Measurements from ENCODE around the gene PTX3. TPM values are rescaled to one million over a fixed set of nuclear protein-coding genes. Genes with fewer than 3 reads are reported as not detected.
A peak's percentile ranks its signal among the peaks of the same experiment; 100 is the strongest.

PTX3 gene
- total RNA-seq, 1 experiment from 2014 or later, result 4.3 TPM

GRCh38 chr3:157471064-157471463 is 34.4 kb downstream of the PTX3 start:
- H3K4me1 ChIP-seq (ENCODE audit: insufficient read depth, low read length, poor library complexity, severe bottlenecking), result no peaks in the 10 kb centered on the region
- no peak for DNase-seq (ENCODE audit: low spot score)
- H3K9me3 ChIP-seq (ENCODE audit: low read depth, low read length, poor library complexity, severe bottlenecking), result no peaks in the 10 kb centered on the region
- no peaks in the 10 kb centered on the region for H3K27me3 ChIP-seq (replicated peaks; ENCODE audit: insufficient read depth, low read depth, low read length, poor library complexity)
- no peak overlapping the region for H3K27ac ChIP-seq (ENCODE audit: low read depth, low read length, poor library complexity, severe bottlenecking)
- intact Hi-C loops (cut with micrococcal nuclease; ENCODE audit: unreplicated experiment), result no loop called here
- CTCF ChIA-PET, result no interaction called here
- TF ChIP-seq CTCF (conservative IDR thresholded peaks at IDR 0.05; ENCODE audit: low read depth, low read length) (no peak), EZH2 (IDR thresholded peaks at IDR 0.05; ENCODE audit: borderline replicate concordance, low read depth, low read length, poor library complexity, severe bottlenecking) (no peak)
- POLR2A ChIA-PET (ENCODE audit: low non-redundant PET), result no interaction called here
- H3K4me3 ChIP-seq (ENCODE audit: low read depth, low read length, poor library complexity, severe bottlenecking), result no peak overlapping the region
- BruUV-seq (replicated peaks), result no TSS peak
- no peaks in the 10 kb centered on the region for H3K36me3 ChIP-seq (ENCODE audit: insufficient read depth, low read length, poor library complexity, severe bottlenecking)

- H3K4me1 ChIP-seq (ENCODE audit: insufficient read depth, low read length, poor library complexity, severe bottlenecking), result no peaks in the 10 kb centered on the region
- ChIA-PET CTCF (no interaction called here), POLR2A (ENCODE audit: low non-redundant PET) (no interaction called here)
- no peaks in the 10 kb centered on the region for H3K9me3 ChIP-seq (ENCODE audit: low read depth, low read length, poor library complexity, severe bottlenecking)
- H3K36me3 ChIP-seq (ENCODE audit: insufficient read depth, low read length, poor library complexity, severe bottlenecking), result no peaks in the 10 kb centered on the region
- no peaks in the 10 kb centered on the region for H3K27me3 ChIP-seq (replicated peaks; ENCODE audit: insufficient read depth, low read depth, low read length, poor library complexity)
- no TSS peak for BruUV-seq (replicated peaks)
- intact Hi-C loops (cut with micrococcal nuclease; ENCODE audit: unreplicated experiment), result no loop called here
- H3K4me3 ChIP-seq (ENCODE audit: low read depth, low read length, poor library complexity, severe bottlenecking), result no peak overlapping the region
- DNase-seq (ENCODE audit: low spot score), result no peak
- H3K27ac ChIP-seq (ENCODE audit: low read depth, low read length, poor library complexity, severe bottlenecking), result no peak overlapping the region
- TF ChIP-seq EZH2 (IDR thresholded peaks at IDR 0.05; ENCODE audit: borderline replicate concordance, low read depth, low read length, poor library complexity, severe bottlenecking) (no peak), CTCF (conservative IDR thresholded peaks at IDR 0.05; ENCODE audit: low read depth, low read length) (no peak)
These were observed 36.0 kb downstream of the PTX3 start for GRCh38 chr3:157472648-157473047.

- no peaks in the 10 kb centered on the region for H3K27me3 ChIP-seq (replicated peaks; ENCODE audit: insufficient read depth, low read depth, low read length, poor library complexity)
- TF ChIP-seq CTCF (conservative IDR thresholded peaks at IDR 0.05; ENCODE audit: low read depth, low read length) (no peak), EZH2 (IDR thresholded peaks at IDR 0.05; ENCODE audit: borderline replicate concordance, low read depth, low read length, poor library complexity, severe bottlenecking) (no peak)
- intact Hi-C loops (cut with micrococcal nuclease; ENCODE audit: unreplicated experiment), result no loop called here
- POLR2A ChIA-PET (ENCODE audit: low non-redundant PET), result no interaction called here
- CTCF ChIA-PET, result no interaction called here
- DNase-seq (ENCODE audit: low spot score), result peak; percentile 12
- H3K9me3 ChIP-seq (ENCODE audit: low read depth, low read length, poor library complexity, severe bottlenecking), result no peaks in the 10 kb centered on the region
- BruUV-seq (replicated peaks), result no TSS peak
- no peaks in the 10 kb centered on the region for H3K4me1 ChIP-seq (ENCODE audit: insufficient read depth, low read length, poor library complexity, severe bottlenecking)
- H3K36me3 ChIP-seq (ENCODE audit: insufficient read depth, low read length, poor library complexity, severe bottlenecking), result no peaks in the 10 kb centered on the region
- H3K27ac ChIP-seq (ENCODE audit: low read depth, low read length, poor library complexity, severe bottlenecking), result no peak overlapping the region
- H3K4me3 ChIP-seq (ENCODE audit: low read depth, low read length, poor library complexity, severe bottlenecking), result no peak overlapping the region
These were observed 39.3 kb downstream of the PTX3 start for GRCh38 chr3:157475921-157476414.

Measured in A673 (cell line).